Stimulated activated CD4-positive, alpha-beta T cell treated with anti-CD3 and anti-CD28 coated beads, TNF-alpha, amount 100 ng/mL, for 4 hours (primary cell): ENCODE data around the gene GARIN3.
A peak's percentile ranks its signal among the peaks of the same experiment; 100 is the strongest.
"Not testable (repeated sequence)": the region's sequence is repeated elsewhere in the genome, so short reads cannot be mapped to it uniquely, and the experiment has no call there.

Experiments used
- DNase-seq, 3 experiments: peaks; one replicate each; pipeline ENCODE4 v3.0.0-alpha.2; 2020; ENCODE audit warnings: low read depth in 3 of 3

The GARIN3 gene

DNA sequence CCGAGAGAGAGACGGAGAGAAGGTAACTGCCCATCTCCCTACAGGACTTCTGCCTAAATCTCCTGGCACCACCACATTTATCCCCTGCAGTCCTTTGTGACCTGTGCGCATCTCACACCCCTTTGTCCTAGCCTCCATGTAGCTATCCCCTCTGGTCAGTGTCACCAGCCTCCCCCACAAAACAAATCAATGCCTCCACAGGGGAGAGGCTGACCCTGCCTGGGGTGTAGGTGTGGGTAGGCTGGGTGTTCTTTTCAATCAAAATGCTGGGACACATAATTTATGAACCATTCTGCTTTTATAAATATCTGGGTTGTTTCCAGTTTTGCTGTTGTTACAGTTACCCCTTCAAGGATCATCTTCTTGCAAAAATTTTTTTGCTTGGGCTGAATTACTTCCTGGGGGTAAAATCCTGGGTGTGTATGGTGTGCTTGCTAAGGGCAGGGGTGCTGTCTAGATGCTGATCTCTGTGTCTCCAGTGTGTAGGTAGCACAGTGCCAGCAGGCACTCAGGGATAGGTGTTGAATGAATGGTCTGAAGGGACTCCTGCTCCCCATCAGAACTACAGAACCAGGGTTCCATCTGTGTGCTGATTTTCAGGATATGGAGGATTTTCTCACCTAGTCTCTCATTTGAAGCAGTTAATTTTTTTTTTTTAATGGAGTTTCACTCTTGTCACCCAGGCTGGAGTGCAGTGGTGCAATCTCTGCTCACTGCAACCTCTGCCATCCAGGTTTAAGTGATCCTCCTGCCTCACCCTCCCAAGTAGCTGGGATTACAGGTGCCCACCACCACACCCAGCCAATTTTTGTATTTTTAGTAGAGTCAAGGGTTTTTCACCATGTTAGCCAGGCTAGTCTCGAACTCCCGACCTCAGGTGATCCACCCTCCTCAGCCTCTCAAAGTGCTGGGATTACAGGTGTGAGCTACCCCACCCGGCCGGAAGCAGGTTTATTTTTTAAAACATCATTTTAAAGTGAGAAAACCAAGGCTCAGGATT lies at the start of gene GARIN3:
TSS of gene GARIN3 (minus strand) at position 51 of the 1,000 bp plus-strand sequence. CDS start 96 bp downstream, outside the sequence.
- DNase-seq: no peak

DNA sequence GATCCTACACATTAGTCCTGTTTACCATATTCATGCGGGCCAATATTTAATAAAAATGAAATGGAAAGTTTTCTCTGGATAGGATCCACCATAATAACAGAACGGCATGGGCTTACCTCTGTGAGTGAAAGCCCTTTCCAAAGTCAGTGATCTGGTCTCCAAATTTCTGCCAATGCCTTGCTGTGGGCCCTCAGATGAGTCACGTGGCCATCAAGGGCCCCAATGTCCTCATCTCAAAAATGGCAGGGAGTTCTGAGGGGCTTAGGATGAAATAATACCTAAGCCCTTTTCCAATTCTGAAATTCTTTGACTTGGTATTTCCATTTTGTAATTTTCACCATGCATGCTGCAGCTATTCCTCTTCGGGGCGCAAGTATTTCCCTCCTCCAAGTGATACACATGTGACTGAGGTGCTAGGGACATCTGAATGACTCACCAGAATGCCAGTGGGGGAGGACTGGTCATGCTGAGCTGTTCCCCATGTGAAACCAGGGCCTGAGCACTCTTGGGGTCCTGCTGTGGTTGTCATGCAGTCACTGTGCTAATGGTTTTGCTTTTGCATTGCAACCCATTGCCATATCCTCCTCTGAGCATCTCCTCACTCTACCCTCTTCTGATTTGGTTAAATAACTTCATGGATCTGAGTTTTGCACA lies 49.6 kb upstream of the GARIN3 start:
- DNase-seq: no peak

DNA sequence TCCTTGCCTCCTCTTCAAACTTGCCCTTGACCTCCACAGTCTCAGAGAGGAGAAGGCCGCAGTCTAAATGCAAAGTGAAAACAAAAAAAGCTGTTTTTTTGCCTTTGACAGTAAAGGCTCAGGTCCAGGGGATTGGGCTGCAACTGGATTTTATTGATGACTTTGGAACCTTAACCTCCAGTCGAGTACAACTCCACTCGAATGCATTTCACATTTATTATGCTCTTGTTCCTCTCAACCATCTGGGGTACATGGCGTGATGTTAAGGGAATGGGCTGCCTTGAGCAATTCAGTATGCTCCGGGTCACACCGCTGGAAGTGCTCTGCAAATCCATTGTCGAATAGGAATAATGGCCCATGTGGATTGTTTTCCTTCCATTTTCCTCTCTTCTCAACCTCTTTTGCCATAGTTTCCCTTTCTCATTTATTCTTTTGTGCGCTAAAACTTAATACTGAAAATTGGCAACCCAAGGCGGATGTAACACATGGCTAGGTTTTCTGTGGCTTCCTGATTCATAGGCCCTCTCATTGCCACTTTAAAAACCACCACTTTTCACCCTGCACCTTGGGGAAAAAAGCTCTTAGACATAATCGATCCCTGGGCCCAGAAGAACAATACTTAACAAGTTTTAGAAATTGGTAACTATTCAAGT lies 48.9 kb upstream of the GARIN3 start:
- DNase-seq: no peak

DNA sequence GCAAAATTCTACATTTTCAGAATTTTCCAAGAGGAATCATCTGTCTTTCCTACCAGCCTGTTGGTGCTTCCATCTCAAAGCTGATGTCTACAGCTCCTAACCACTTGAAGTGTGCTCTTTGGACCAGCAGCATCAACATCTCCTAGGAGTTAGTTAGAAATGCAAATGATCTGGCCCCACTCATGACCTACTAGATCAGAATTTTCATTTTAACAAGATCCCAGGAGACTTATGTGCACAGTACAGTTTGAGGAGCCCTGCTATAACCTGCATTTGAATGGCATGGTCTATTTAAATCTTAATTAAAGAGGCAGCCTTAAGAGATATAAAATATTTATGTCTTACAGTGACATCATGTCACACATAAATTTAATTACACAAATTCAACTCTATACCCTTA lies 48.4 kb upstream of the GARIN3 start:
- DNase-seq: no peak

DNA sequence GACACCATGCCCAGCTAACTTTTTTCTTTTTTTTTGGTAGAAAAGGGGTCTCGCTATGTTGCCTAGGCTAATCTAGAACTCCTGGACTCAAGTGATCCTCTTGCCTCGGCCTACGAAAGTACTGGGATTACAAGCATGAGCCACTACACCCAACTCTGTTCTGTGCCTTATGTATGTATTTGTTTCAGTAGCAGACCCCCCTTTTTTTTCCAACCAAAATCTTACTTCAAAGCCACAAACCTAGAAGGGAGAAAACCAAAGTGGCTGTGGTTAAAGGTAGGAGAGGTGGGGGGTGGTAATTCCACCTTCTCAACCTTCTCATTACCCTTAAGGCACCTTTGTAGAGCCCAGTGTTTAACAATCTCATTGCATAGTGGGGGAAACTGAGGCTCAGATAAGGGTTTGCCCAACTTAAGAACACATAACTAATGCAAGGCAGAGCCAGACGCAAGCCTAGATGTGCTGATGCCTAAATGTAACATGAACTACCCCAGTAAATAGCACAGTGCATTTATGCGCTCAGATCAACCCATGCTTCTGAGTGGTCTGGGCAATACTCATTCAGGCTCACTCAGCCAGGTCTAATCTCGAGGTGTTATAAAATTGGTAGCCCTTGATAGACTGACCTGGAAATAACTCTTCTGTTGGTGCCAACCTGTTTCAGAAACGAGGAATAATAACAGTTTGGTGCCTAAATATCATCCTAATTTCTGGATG lies 47.6 kb upstream of the GARIN3 start:
- no peak for DNase-seq

DNA sequence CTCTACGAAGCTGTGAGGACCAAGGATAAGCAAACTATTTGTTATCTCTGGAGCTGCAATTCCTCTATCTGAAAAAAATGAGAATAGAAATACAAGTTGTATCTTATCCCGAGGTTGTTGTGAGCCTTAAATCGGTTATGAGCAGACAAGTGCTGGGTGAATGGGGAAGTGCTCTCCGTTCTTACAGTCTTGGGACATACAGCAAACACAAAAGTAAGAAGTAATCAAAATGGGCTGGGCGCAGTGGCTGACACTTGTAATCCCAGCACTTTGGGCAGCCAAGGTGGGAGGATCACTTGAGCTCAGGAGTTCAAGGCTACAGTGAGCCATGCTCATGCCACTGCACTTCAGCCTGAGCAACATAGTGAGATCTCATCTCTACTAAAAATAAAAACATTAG lies 46.2 kb upstream of the GARIN3 start:
- no peak for DNase-seq

DNA sequence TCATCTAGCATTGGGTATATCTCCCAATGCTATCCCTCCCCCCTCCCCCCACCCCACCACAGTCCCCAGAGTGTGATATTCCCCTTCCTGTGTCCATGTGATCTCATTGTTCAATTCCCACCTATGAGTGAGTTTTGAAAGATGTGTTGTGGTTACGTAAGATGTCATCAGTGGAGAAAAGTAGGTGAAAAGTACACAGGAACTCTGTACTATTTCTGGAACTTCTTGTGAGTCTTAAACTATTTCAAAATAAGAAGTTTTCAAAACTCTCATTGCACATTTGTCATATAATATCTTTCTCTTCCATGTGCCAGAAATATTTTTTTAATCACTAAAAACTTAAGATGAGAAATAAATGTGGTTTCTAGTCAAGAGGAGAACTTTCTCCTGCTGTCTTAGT lies 44.6 kb upstream of the GARIN3 start:
- not testable (repeated sequence) for DNase-seq

DNA sequence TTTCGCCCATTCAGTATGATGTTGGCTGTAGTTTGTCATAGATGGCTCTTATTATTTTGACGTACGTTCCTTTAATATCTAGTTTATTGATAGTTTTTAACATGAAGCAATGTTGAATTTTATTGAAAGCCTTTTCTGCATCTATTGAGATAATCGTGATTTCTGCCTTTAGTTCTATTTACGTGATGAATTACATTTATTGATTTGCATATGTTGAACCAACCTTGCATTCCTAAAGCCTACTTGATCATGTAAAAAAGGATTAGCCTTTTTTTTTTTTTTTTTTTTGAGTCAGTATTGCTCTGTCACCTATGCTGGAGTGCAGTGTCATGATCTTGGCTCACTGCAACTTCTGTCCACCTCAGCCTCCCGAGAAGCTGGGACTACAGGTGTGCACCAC lies 39.6 kb upstream of the GARIN3 start:
- no peak for DNase-seq

DNA sequence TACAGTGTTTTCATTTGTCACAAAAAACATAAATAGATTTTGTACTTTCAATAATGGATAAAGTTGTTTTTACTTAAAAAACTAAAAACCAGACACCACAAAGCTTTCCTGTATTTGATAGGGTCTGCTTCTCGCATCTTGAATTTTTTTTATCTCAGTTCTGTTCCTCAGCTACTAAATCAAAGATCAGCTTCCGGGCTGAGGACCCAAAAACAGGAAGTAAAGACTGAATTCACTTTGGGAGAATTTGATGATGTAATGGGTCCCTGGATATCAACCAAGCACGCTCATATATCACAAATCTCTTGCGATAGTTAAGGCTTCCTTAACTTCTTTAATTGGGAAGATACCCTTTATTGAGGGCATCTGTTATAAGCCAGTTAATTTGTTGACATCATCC lies 38.7 kb upstream of the GARIN3 start:
- DNase-seq: no peak

DNA sequence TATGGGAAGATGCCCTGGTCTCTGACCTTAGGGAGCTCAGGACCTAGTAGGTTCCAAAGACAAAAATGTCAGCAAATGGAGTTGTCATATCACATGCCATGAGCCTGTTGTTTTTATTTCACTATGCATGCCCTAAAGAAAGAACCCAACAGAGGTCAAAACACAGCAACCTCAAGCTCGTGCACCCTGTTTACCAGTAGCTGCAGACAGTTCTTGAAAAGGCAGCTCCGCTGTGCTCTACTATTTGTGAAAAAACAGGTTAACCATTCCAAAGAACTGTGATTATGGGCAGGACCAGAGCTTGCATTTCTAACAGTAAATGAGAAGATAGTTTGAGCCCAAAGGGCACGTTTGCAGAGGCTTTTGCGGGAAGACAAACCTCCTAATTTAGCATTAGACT lies 37.4 kb upstream of the GARIN3 start:
- no peak for DNase-seq

DNA sequence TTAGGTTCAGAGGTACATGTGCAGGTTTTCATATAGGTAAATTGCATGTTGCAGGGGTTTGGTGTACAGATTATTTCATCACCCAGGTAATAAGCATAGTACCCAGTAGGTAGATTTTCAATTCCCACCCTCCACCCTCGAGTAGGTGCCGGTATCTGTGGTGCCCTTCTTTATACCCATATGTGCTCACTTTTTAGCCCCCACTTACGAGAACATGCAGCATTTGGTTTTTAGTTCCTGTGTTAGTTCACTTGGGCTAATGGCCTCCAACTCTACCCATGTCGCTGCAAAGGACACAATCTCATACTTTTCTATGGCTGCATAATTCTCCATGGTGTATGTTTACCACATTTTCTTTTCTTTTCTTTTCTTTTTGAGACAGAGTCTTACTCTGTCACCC lies 35.8 kb upstream of the GARIN3 start:
- DNase-seq: no peak

DNA sequence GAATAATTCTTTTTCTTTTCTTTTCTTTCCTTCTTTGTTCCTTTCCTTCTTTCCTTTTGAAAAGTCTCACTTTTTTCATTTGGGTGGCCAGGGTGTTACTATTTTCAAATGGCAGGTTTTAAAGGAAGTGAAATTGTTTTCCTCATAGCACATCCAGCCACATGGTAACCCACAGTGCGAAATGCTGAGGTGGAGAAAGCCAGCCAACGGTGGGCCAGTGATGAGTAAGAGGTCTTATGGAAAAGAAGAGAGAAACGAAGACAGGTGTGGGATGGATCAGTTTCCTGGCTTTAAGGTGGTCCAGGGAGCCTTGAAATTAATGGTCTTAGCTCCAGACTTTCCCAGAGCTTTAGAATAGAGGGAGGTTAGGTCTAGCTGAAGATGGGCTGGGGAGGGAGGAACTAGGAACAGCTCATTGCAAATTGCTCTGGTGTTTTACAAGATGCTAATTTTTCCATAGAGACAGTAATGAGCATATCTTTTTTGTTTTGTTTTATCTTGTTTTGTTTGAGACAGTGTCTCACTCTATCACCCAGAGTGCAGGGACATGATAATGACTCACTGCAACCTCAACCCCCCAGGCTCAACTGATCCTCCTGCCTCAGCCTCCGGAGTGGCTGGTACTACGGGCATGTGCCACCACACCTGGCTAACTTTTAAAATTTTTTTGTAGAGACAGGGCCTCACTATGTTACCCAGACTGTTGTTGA lies 32.4 kb upstream of the GARIN3 start:
- DNase-seq: peak in 2 of 3 experiments; percentile 38 to 44

DNA sequence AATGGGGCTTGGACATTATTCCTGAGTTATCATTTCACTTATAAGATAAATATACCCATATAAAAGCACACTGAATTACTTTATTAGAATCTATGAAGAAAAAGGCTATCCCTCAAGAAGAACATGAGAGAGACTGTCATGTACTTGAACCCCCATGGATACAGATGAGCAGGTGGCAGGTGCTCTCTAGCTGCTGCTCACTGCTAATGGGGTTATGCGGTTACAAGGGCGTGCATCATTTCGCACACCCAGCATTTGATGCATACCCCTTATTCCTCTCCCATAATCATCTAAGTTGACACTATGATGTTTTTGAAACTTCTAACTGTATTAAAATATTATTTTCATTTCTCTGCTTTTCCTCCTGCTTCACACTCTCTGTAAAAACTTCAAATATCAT lies 31.0 kb upstream of the GARIN3 start:
- no peak for DNase-seq

DNA sequence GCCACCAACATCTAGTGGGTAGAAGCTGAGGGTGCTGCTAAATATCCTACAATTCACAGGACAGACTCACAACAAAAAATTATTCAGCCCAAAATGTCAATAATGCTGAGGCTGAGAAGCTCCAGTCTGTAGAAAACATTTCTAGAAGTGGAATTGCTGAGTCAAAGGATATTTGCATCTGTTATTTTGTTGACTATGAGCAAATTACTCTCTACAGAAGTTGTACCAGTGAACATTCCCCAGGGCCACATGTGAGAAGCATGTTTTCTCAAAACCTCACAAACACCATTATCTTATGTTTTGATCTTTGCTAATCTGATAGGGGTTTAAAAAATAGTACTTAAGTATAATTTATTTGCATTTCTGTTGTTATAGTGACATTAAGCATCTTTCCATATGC lies 30.0 kb upstream of the GARIN3 start:
- DNase-seq: no peak

DNA sequence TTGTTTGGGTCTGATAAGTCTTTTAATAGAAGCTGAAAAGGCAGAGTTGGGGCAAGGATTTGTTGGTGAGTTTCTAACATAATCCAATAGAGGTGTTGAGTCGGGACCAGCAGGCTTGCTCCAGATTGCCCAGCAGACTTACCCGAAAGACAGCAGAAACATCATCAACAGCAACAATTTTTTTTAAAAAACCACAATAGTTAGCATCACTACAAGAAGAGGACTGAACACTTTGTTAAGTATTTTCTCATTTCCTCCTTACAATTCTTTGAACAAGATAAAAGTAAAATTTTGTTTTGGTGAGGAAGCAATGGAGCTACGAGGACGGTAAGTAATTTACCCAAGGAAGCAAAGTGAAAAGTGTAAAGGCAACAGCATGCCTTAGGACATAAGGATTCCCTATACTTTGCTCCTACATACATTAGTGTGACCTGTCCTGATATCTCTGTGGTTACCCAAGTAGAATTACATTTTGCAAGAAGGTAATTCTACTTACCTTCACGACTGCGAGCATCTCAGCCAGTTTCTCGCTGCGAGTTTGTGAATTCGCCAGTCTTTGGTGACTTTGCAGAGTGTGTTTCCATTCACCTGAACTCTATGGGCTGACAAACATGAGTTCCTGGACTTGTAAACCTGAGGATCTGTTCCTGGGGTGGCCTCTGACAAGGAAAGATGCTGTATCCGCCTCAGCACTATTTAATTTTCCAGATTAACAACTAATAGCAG lies 27.8 kb upstream of the GARIN3 start:
- DNase-seq: no peak

DNA sequence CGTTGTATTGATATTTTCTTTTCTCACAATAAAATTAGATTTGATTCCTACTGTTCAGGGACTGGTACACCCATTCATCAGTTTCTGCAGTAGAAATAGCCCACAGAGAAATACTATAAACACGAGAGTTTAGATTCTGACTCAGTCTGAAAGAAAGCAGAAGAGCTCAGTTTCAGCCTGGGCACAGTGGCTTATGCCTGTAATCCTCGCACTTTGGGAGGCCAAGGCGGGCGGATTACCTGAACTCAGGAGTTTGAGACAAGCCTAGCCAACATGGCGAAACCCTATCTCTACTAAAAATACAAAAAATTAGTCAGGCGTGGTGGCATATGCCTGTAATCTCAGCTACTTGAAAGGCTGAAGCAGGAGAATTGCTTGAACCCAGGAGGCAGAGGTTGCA lies 23.2 kb upstream of the GARIN3 start:
- DNase-seq: no peak

DNA sequence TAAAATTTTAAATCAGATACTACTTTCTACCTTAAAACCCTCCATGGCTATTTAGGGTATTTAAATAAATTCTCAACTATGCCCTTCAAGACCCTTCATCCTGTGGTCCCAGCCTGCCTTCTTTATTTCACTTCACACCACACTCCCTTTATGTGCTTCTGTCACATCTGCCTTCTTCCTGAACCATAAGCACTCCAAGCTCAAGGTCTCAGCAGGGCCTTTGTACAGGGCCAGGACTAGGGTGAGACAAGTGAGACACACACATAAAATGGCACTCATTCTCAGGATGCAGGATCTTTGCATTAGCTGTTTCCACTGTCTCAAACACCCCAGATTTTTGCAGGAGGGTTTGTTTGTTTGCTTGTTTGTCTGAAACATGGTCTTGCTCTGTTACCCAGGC lies 22.2 kb upstream of the GARIN3 start:
- no peak for DNase-seq

DNA sequence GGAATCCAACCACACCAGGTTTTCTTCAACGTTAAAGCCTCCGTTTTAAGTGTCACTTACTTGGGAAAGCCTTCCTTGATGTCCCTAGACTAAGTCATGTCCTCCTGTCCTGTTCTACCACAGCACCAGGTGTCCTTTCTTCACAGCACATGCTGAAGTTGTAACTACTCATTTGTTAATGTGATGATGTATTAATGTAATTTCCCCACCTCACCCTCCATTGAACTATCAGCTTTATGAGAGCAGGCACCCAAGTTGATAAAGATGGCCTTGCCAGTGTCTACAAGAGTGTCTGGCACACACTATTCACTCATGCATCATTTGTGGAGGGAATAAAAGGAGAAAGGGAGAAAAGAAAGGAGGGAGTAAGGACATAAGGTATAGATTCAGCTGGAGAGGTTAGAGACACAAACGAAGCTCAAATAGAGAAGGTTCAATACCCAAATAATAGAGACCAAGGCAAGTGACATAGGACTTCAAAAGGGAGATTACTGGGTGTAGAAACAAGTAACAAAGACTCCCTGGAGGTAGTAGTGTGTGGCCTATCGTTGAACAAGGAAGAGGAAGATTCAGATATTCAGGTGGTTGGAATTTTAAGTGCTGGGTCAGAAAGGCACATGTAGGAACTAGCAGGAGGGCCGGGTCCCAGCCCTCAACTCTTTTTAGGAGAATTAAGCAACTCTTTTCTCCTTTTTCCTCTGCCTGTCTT lies 21.1 kb upstream of the GARIN3 start:
- no peak for DNase-seq

DNA sequence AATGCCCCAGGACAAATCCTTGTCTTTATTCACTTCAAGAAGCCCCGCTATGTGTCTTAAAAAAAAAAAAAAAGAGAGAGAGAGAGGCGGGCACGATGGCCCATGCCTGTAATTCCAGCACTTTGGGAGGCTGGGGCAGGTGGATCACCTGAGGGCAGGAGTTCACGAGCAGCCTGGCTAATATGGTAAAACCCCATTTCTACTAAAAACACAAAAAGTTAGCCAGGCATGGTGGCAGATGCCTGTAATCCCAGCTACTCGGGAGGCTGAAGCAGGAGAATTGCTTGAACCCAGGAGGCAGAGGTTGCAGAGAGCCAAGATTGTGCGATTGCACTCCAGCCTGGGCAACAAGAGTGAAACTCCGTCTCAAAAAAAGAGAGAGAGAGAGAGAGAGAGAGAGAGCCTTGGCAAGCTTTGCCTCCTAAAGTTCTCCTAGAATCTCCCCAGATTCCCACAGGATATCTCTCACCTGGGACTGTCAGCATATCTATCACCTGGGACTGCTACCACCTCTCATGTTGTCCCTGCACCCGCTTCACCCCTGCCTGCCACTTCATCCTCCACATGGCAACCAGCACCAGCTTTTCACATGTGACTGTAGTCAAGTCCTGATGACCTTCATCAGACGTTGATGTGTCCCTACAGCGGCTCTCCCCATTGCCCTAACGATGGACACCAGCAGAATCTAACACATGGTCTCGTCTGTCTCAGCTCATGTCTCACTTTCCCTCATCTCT lies 20.4 kb upstream of the GARIN3 start:
- DNase-seq: no peak
